ENCODE measurements around the gene NRG3.
"Not testable (repeated sequence)": the region's sequence is repeated elsewhere in the genome, so short reads cannot be mapped to it uniquely, and the experiment has no call there.

The NRG3 gene

GRCh38 chr10:82622479-82622878, 747.5 kb downstream of the NRG3 start:
- no peak for DNase-seq

GRCh38 chr10:82625512-82626189, 750.7 kb downstream of the NRG3 start:
- DNase-seq, result no peak

GRCh38 chr10:82628373-82628772, 753.4 kb downstream of the NRG3 start:
- DNase-seq, result no peak

GRCh38 chr10:82643076-82643475, 768.1 kb downstream of the NRG3 start:
- no peak for DNase-seq

- DNase-seq, result no peak
Measured at GRCh38 chr10:82643601-82644000, 768.6 kb downstream of the NRG3 start.

GRCh38 chr10:82645221-82645620, 770.2 kb downstream of the NRG3 start:
- DNase-seq, result no peak

GRCh38 chr10:82653244-82654155, 778.5 kb downstream of the NRG3 start:
- no peak for DNase-seq

GRCh38 chr10:82660205-82660604, 785.2 kb downstream of the NRG3 start:
- DNase-seq, result no peak

- no peak for DNase-seq
Measured at GRCh38 chr10:82660986-82661385, 786.0 kb downstream of the NRG3 start.

- no peak for DNase-seq
Measured at GRCh38 chr10:82661701-82662100, 786.7 kb downstream of the NRG3 start.

- DNase-seq, result no peak
Measured at GRCh38 chr10:82668221-82668895, 793.4 kb downstream of the NRG3 start.

GRCh38 chr10:82674036-82674435, 799.0 kb downstream of the NRG3 start:
- no peak for DNase-seq

GRCh38 chr10:82677932-82678331, 802.9 kb downstream of the NRG3 start:
- DNase-seq, result not testable (repeated sequence)

- DNase-seq, result not testable (repeated sequence)
Measured at GRCh38 chr10:82678451-82678850, 803.5 kb downstream of the NRG3 start.

- no peak for DNase-seq
Measured at GRCh38 chr10:82680608-82681007, 805.6 kb downstream of the NRG3 start.

- DNase-seq, result no peak
Measured at GRCh38 chr10:82683945-82684344, 809.0 kb downstream of the NRG3 start.

- DNase-seq, result no peak
Measured at GRCh38 chr10:82685087-82685486, 810.1 kb downstream of the NRG3 start.

- no peak for DNase-seq
Measured at GRCh38 chr10:82691211-82691610, 816.2 kb downstream of the NRG3 start.

GRCh38 chr10:82692458-82692857, 817.5 kb downstream of the NRG3 start:
- no peak for DNase-seq

- DNase-seq, result no peak
Measured at GRCh38 chr10:82721831-82722230, 846.8 kb downstream of the NRG3 start.

- no peak for DNase-seq
Measured at GRCh38 chr10:82722273-82722672, 847.3 kb downstream of the NRG3 start.

GRCh38 chr10:82736305-82736704, 861.3 kb downstream of the NRG3 start:
- no peak for DNase-seq

- no peak for DNase-seq
Measured at GRCh38 chr10:82737549-82737948, 862.6 kb downstream of the NRG3 start.

GRCh38 chr10:82738592-82738991, 863.6 kb downstream of the NRG3 start:
- DNase-seq, result no peak
